Osteoblast (primary cell): Measurements from ENCODE around the gene CCDC7. TPM values are rescaled to one million over a fixed set of nuclear protein-coding genes. Genes with fewer than 3 reads are reported as not detected.

Source experiments
- DNase-seq: peaks from one replicate; pipeline ENCODE4 v3.0.0; 2011; ENCODE audit warnings: low spot score, mixed read lengths; ENCODE audit not compliant: insufficient read length; ENCODE audit errors: missing footprints
- H2AFZ ChIP-seq: 2 replicates; pipeline ENCODE4 v1.6.0; 2011; ENCODE audit warnings: mild to moderate bottlenecking, low read length
- H3K27ac ChIP-seq: 2 replicates; pipeline ENCODE4 v1.5.1; 2011; ENCODE audit warnings: mild to moderate bottlenecking, low read depth, low read length, moderate library complexity
- H3K27me3 ChIP-seq: 2 replicates; pipeline ENCODE4 v1.6.0; 2012; ENCODE audit warnings: mild to moderate bottlenecking, control low read depth, inconsistent platforms, low read length, moderate library complexity; ENCODE audit not compliant: insufficient read depth
- H3K36me3 ChIP-seq: 2 replicates; pipeline ENCODE4 v1.5.1; 2011; ENCODE audit warnings: mild to moderate bottlenecking, low read length, control low read depth, moderate library complexity; ENCODE audit not compliant: insufficient read depth
- H3K4me1 ChIP-seq: 2 replicates; pipeline ENCODE4 v1.5.1; 2011; ENCODE audit warnings: mild to moderate bottlenecking, low read length, control low read depth, moderate library complexity; ENCODE audit not compliant: insufficient read depth
- H3K4me2 ChIP-seq: 2 replicates; pipeline ENCODE4 v1.6.0; 2011; ENCODE audit warnings: mild to moderate bottlenecking, low read length; ENCODE audit not compliant: insufficient read depth
- H3K4me3 ChIP-seq: fragments of 200-600 bp; sonication (generic); 3 replicates; pipeline ENCODE4 v1.5.1; 2012; ENCODE audit warnings: mild to moderate bottlenecking, low read length, inconsistent platforms; ENCODE audit not compliant: insufficient read depth
- H3K79me2 ChIP-seq: 2 replicates; pipeline ENCODE4 v1.6.0; 2012; ENCODE audit warnings: mild to moderate bottlenecking, low read length, control low read depth, inconsistent platforms; ENCODE audit not compliant: insufficient read depth
- H3K9me3 ChIP-seq: 2 replicates; pipeline ENCODE4 v1.5.1; 2011; ENCODE audit warnings: low read depth, low read length, control low read depth
- H4K20me1 ChIP-seq: 2 replicates; pipeline ENCODE4 v1.6.0; 2012; ENCODE audit warnings: mild to moderate bottlenecking, low read length, control low read depth; ENCODE audit not compliant: insufficient read depth
- CTCF ChIP-seq: IDR thresholded peaks from 2 replicates; pipeline ENCODE4 v1.5.1; 2011; ENCODE audit warnings: mild to moderate bottlenecking, low read depth, low read length, moderate library complexity; ENCODE audit errors: extremely low read depth
- total RNA-seq: library from RNA; depleted of rRNA; stranded (reverse); fragments of >200 nt; gene quantifications from 2 replicates; pipeline ENCODE4 v1.2.3, GENCODE V29; 2012

The CCDC7 gene
- total RNA-seq, 1 donor = 22.4 TPM

GRCh38 chr10:32684291-32684690, 238.4 kb downstream of the CCDC7 start:
- Histone ChIP-seq H3K4me3 (no peak overlapping the region), H3K79me2 (no peaks in the 10 kb centered on the region), H3K27me3 (no peaks in the 10 kb centered on the region), H3K4me1 (no peaks in the 10 kb centered on the region), H2AFZ (no peak overlapping the region), H3K9me3 (no peaks in the 10 kb centered on the region), H3K36me3 (no peaks in the 10 kb centered on the region), H3K27ac (no peak overlapping the region), H3K4me2 (no peak overlapping the region), H4K20me1 (no peaks in the 10 kb centered on the region)
- no peak for TF ChIP-seq CTCF
- no peak for DNase-seq

- Histone ChIP-seq H3K27ac (no peak overlapping the region), H3K36me3 (no peaks in the 10 kb centered on the region), H4K20me1 (no peaks in the 10 kb centered on the region), H3K79me2 (no peaks in the 10 kb centered on the region), H2AFZ (no peak overlapping the region), H3K27me3 (no peaks in the 10 kb centered on the region), H3K4me2 (no peak overlapping the region), H3K9me3 (no peaks in the 10 kb centered on the region), H3K4me3 (no peak overlapping the region), H3K4me1 (peaks cover 5% of the 10 kb centered on the region)
- DNase-seq = no peak
- no peak for TF ChIP-seq CTCF
Observed at GRCh38 chr10:32687116-32687515, 241.2 kb downstream of the CCDC7 start.

- DNase-seq = peak; percentile 35
- Histone ChIP-seq H3K4me2 (no peak overlapping the region), H3K79me2 (no peaks in the 10 kb centered on the region), H3K36me3 (no peaks in the 10 kb centered on the region), H3K4me3 (no peak overlapping the region), H3K9me3 (no peaks in the 10 kb centered on the region), H2AFZ (no peak overlapping the region), H3K27me3 (no peaks in the 10 kb centered on the region), H3K27ac (no peak overlapping the region), H4K20me1 (peaks cover 3% of the 10 kb centered on the region), H3K4me1 (peaks cover 9% of the 10 kb centered on the region)
- no peak for TF ChIP-seq CTCF
Observed at GRCh38 chr10:32687546-32687945, 241.6 kb downstream of the CCDC7 start.

- no peak for TF ChIP-seq CTCF
- peak overlapping the region; percentile 20 for H3K27ac ChIP-seq
- H3K4me2 ChIP-seq = peak overlapping the region; percentile 26
- H2AFZ ChIP-seq = no peak overlapping the region
- peaks cover 5% of the 10 kb centered on the region for H4K20me1 ChIP-seq
- no peak overlapping the region for H3K4me3 ChIP-seq
- no peaks in the 10 kb centered on the region for H3K27me3 ChIP-seq
- peak; percentile 75 for DNase-seq
- H3K9me3 ChIP-seq = no peaks in the 10 kb centered on the region
- H3K4me1 ChIP-seq = peaks cover 12% of the 10 kb centered on the region
- no peaks in the 10 kb centered on the region for H3K36me3 ChIP-seq
- H3K79me2 ChIP-seq = no peaks in the 10 kb centered on the region
Observed at GRCh38 chr10:32692174-32692573, 246.2 kb downstream of the CCDC7 start.
